Neural progenitor cell (in vitro differentiated cells): ENCODE results near the gene MSI2.

Source experiments
- CTCF ChIP-seq: fragments of 200-600 bp; sonication (generic); IDR thresholded peaks from 2 replicates; pipeline ENCODE4 v1.5.1; 2017; ENCODE audit warnings: antibody characterized with exemption, mild to moderate bottlenecking
- EZH2 ChIP-seq: fragments of 200-600 bp; sonication (generic); IDR thresholded peaks from 2 replicates; pipeline ENCODE4 v1.6.1; 2017; ENCODE audit warnings: antibody characterized with exemption, mild to moderate bottlenecking, moderate library complexity
- EZH2phosphoT487 ChIP-seq: fragments of 200-600 bp; sonication (generic); IDR thresholded peaks from 2 replicates; pipeline ENCODE4 v1.6.1; 2017; ENCODE audit warnings: antibody characterized with exemption

- TF ChIP-seq CTCF = no peak
- no peak for TF ChIP-seq EZH2
- TF ChIP-seq EZH2phosphoT487 = no peak
Measured at GRCh38 chr17:57393368-57393767, 137.0 kb downstream of the MSI2 start.
